Fibroblast of peridontal ligament (primary cell): ENCODE results near the gene CES3.
A peak's percentile ranks its signal among the peaks of the same experiment; 100 is the strongest.

ENCODE experiments used
- DNase-seq: peaks from one replicate; pipeline ENCODE4 v3.0.0-alpha.2; 2010; ENCODE audit errors: extremely low read depth

CES3 gene

DNA sequence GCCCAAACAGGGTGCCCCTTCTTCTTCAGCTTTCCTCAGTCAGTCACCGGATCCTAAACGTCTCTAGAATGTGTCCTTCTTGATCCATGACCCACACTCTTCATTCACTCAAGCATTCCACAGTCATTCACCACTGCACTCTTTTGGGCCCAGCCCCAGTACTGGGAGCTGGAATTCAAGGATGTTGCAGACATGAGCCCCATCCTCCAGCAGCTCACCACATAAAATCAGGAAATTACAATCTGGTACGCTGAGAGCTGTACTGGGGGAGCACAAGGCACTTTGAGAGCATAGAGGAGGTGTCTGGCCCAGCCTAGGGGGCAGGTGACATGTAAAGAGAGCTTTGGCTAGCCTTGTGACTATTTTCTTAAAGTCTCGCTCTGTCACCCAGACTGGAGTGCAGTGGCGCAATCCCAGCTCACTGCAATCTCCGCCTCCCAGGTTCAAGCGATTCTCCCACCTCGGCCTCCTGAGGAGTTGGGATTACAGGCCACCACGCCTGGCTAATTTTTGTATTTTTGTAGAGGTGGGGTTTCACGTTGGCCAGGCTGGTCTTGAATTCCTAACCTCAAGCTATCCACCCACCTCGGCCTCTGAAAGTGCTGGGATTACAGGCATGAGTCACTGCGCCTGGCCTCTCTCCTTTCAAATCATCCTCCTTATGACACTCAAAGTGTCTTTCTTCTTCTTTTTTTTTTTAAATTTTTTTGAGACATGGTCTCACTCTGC is 46.0 kb downstream of the CES3 start:
- no peak for DNase-seq

DNA sequence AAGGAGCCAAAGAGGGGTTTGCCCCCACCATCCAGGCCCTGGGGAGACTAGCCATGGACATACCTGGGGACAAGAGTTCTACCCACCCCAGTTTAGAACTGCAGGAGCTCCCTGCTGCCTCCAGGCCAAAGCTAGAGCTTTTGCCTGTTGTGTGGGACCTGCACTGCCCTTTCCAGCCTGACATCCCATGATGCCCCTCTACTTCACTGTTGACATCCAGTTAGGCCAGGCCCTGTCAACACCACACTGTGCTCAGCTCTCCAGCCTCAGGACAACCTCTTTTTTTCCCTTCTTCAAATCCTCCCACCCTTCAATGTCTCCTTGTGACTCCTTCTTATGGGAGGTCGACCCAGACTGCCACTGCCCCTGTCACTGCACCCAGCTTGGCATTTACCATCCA is 48.1 kb downstream of the CES3 start:
- no peak for DNase-seq

DNA sequence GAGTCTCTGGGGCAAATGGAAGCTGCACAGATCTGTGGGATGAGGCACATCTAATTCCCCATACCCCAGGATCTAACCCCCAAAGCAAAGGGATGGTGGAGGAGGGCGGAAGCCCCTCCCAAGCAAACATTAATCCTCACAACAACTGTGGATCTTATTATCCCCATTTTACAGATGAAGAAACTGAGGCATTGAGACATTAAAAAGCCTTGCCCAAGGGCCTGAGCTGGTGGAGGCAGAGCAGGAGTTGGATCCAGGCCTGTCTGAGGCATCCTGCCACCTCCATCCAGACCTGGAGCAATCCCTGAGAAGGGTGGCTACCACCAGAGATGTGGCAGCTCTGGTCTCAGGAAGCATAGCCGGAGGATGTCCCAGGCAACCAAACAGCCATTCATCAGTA is 50.2 kb downstream of the CES3 start:
- DNase-seq, result no peak

DNA sequence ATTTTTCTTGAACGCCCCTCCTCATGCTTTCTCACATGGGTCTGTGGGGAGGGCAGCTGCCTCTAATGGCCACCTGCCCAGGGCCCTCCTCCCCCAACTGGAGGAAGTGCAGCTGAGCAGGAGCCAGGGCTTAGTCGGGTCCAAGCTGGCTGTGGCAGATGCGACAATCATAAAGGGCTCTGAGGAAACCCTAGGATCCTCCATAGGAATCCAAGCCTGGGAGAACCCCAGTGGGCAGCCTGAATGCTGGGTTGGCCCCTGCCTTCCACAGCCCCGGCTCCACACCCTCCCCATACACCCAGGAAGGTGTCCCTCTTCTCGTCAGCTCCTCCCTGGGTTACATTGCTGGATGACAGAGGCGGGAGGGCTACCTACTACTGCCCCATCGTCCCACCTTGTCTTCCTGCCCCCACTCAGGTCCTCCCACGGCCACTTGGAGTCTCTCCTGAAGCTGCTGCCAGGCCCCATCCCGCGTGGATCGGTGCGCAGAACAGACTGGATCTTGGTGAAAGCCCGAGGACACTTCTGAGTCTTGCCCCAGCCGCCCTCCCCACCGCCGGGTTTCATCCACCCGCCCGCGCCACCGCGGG is 52.3 kb downstream of the CES3 start:
- no peak for DNase-seq

DNA sequence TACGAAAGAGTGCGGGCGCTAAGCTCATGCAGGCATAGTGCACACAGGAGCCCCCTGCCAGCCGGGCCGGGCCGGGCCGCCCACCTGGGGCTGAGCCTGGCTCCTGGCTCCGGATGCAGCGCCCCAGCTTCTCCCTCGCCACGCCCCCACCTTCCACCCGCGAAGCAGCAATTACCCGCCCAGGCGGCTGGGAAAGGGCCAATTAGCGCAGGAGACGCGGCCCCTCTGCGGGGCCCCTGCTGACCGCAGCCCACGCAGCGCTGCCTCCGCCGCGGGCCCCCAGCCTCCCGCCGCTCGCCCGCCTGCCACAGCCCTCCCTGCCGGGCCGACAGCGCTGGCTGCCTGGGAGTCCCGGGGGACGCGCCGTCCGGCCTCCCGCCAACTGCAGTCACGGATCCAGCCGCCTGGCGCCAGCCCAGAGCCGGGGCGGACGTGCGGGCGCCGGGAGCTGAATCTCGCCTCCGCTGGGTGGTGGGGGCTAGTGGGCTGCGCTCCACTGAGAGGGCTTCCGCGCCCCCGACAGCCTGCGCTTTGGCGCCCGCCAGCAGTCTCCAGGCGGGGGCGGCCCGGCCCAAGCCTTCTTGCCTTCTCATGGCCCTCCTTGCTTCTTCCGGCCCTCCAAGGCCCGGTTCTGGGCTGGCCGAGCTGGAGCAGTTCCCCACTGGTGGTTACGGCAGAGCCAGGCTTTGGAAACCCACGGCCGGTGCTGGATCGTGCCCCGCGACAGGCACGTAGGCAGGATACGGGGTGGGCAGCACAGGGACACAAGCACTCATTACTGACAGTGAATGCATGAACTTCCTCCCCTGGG is 53.0 kb downstream of the CES3 start:
- DNase-seq, result peak; percentile 56

DNA sequence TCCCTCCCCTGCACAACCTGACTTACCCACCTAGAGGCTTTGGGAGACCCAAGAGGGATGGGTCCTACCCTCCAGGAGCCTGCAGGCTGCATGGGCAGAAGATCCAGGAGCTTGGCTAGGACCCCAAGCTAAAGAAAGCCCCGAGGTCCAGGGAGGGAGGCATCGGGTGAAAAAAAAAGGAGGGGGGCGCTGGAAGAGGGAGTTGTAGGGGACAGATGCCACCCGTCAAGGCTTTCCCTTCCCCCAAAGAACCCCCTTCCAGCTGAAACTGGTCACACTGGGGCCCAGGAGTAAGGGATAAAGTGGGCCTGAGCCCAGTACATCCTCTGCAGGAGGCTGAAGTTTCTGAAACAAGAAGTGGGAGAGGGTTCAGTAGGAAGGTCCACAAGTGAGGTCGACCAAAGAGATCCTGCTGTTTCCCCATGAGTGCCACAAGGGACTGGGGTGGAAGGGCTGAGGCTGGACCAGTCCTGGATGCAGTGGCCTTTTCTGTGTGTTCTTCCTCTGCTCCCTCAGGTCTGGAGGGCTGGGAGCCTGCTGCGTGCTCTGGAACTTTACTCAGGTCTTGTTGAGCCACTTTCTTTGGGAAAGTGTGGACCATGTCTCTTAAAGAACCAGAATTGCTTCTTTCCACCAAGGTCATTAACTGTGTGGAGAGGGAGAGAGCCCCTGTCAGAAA is 53.7 kb downstream of the CES3 start:
- no peak for DNase-seq

DNA sequence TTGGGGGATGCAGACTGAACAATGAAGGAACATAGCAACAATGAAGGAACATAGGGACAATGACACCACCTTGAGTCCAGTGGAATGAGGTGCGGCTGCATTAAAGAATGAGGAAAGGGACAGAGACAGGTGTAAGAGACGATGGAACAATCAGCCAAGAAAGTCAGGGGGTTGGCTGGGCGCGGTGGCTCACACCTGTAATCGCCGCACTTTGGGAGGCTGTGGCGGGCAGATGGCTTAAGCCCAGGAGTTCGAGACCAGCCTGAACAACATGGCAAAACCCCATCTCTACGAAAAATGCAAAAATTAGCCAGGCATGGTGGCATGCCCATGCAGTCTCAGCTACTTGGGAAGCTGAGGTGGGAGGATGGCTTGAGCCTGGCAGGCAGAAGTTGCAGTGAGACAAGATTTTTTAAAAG is 54.3 kb downstream of the CES3 start:
- no peak for DNase-seq

DNA sequence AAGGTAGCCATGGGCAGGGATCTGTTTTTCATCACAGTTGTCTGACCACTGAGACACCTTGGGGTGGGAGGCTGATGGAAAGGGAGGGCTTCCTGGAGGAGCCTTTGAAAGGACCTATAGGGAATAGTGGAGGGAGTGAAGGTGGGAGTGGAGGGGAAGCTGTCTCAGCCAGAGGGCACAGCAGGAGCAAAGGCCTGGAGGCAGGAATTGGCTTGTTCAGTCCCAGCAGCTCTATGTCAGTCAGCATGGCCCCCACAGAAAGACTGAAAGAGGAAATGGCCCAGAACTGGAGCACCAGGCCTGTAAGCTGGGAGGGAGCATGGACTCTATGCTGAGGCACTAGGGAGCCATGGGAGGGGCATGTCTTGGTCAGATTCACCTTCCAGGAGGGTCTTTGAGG is 55.1 kb downstream of the CES3 start:
- no peak for DNase-seq

DNA sequence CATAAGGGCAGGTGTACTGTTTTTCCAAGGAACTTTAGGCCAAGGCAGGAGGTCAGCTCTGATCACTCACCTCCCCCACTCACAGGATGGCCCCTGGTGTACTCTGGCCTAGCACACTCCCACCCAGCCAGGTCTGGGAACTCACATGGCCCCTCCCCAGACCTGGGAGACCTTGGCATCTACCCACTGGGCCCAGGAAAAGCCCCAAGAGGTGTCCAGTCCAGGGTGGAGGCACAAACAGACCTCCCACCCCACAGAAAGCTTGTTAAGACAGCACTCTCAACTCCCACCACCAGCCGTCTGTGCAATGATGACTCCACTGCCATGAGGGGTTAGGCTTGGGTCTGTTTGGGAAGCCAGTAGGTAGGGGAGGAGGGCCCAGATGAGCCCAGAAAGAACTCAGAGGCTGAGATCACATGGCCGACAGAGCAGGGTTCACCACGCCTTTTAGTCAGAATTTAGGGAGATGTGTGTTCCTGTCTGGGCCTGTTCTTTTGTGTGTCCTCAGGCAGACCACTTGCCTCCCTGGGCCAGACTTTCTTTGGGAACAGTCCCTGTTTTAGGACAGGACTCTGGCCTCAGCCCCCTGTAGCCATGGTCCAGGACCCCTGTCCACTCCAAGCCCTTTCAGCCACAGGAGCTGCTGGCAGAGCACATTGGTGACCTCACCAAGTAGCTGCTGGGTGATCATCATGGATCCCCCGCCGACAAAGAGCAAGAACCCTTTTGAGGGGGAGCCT is 55.8 kb downstream of the CES3 start:
- DNase-seq, result no peak

DNA sequence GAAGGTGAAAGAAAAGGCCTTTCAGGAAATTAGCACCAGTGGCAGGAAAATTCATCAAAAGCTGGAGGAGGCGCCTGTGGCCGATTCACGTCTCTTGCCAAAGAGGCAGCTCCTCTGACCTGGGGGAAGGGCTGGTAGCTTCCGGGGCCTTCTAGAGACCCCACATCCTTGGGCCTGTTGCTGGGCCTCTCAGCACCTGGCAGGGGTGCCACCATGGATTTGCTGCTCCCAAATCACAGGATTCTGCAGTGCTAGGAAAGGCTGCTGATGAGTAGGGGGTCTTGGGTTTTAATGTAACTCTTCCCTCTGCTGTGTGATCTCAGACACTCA is 56.3 kb downstream of the CES3 start:
- no peak for DNase-seq

DNA sequence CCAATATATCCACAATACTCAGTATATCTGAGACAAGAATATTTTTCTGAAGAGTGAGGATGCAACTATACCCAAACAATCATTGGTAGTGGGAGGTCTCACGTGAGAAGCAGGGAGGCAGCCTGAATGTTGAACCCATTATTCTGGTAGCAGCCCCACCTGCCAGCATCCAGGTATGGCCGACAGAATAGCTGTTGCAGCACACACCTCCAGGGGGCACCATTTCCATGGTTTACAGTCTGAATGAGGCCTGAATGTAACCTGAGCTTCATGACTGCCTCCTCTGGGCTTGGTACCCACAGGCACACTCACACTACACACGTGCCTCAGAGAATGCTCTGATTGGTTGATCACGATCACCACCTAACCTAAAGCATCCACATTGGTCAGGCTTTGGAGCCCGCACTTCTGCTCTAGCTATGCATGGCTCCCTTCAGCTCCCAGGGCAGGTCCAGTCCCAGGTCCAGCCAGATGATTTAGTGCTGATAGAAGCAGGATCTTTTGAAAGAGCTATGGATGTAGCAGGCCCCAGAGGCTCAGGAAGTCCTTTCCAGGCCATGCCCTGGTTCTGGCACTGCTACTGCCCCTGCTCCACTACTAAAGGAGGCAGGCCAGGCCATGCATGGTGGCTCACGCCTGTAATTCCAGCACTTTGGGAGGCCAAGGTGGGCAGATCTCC is 56.9 kb downstream of the CES3 start:
- peak; percentile 92 for DNase-seq

DNA sequence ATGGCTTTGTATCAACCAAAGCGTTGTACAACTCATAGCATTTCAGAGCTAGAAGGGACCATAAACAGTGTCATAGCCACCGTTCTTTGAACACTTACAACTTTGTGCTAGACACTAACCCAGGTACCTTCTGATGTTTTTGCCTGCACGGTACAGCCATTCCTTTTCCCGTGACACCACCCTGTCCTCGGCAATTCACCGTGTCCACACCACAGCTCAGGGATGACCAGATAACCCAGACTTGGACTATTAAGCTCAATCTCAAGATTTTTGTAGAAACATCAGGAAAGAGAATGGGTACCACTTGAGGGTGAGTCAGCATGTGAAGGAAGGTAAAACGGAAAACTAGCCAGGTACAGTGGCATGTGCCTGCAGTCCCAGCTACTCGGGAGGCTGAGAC is 58.1 kb downstream of the CES3 start:
- no peak for DNase-seq

DNA sequence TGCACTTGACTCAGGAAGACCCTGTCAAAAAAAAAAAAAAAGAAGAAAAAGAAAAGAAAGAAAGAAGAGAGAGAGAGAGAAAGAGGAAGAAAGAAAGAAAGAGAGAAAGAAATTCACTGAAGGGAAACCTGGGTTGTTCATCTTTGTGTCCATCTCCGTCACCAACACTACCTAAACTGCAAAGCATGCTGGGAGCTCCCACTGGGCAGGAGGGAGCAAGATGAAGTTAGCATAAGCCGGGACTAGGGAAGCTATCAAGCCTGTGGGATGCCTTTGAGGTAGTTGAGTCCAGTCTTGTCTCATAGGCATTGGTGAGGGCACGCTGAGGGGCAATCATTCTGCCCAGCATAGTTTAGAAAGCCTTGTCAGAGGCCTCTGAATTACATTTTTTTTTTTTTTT is 60.3 kb downstream of the CES3 start:
- no peak for DNase-seq

DNA sequence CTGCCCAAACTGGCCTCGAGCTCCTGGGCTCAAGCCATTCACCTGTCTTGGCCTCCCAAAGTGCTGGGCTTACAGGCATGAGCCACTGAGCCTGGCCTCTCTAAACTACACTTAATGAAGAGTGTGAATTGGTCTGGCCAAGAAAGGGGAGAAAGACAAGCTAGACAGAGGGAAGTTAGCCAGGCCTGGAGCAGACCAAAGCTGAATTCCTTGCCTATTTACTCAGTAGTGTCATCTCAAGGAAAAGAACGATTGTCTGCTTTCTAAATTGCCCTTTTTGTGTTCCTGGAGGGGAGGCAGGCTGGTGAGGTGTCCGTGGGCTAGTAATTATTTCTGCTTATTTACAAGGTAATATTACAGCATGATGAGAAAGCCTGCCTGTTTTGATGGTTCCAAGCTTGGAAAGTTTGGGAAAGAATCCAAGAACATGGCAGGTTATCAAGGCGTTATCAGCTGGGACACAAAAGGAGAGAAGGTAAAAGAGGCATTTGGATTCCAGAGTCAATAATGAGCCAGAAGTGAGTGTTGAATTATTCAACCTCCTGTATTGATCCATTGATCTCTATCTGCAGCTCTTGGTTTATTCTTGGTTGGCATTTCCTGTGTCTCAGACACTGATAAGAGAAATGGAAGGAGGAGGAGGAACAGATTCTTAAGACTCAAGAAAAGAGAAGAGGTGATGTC is 61.6 kb downstream of the CES3 start:
- no peak for DNase-seq

DNA sequence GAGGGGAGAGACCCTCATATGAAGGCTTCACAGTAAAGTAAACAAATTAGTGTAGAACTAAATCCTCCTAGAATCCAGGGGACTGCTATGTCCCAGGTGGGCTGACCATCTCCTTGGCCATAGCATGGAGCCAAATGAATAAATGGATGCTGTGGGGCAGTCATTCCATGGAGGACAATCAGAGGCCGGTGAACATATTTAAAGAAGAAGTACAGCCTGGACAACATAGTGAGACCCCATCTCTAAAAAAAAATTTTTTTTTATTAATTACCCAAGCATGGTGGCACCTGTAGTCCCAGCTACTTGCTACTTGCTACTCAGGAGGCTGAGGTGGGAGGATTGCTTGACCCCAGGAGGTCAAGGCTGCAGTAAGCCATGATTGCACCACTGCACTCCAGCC is 62.6 kb downstream of the CES3 start:
- DNase-seq, result no peak
